Measurements from ENCODE around the gene GRID2.

Gene GRID2

GRCh38 chr4:93771640-93772411 lies 1468.1 kb downstream of the GRID2 start:
- H3K9me3 Mint-ChIP-seq: no peaks in the 10 kb centered on the region
- H3K4me1 Mint-ChIP-seq: no peaks in the 10 kb centered on the region
- no peaks in the 10 kb centered on the region for H3K27me3 Mint-ChIP-seq (ENCODE audit: low read depth)
- no peak overlapping the region for H3K27ac Mint-ChIP-seq
- H3K4me3 Mint-ChIP-seq: no peak overlapping the region
- no peak for TF ChIP-seq CTCF (IDR thresholded peaks at IDR 0.05; ENCODE audit: unreplicated experiment in 3 of 3)
- no peaks in the 10 kb centered on the region for H3K36me3 Mint-ChIP-seq (ENCODE audit: low read depth)

GRCh38 chr4:93772858-93773257 lies 1469.1 kb downstream of the GRID2 start:
- H3K4me3 Mint-ChIP-seq: no peak overlapping the region
- no peaks in the 10 kb centered on the region for H3K27me3 Mint-ChIP-seq (ENCODE audit: low read depth)
- H3K4me1 Mint-ChIP-seq: no peaks in the 10 kb centered on the region
- H3K9me3 Mint-ChIP-seq: no peaks in the 10 kb centered on the region
- H3K27ac Mint-ChIP-seq: no peak overlapping the region
- no peaks in the 10 kb centered on the region for H3K36me3 Mint-ChIP-seq (ENCODE audit: low read depth)
- no peak for TF ChIP-seq CTCF (IDR thresholded peaks at IDR 0.05; ENCODE audit: unreplicated experiment in 3 of 3)

- no peaks in the 10 kb centered on the region for H3K4me1 Mint-ChIP-seq
- no peaks in the 10 kb centered on the region for H3K36me3 Mint-ChIP-seq (ENCODE audit: low read depth)
- H3K9me3 Mint-ChIP-seq: no peaks in the 10 kb centered on the region
- no peak overlapping the region for H3K27ac Mint-ChIP-seq
- H3K4me3 Mint-ChIP-seq: no peak overlapping the region
- TF ChIP-seq CTCF (IDR thresholded peaks at IDR 0.05; ENCODE audit: unreplicated experiment in 3 of 3): no peak
- H3K27me3 Mint-ChIP-seq (ENCODE audit: low read depth): no peaks in the 10 kb centered on the region
These were observed 1471.8 kb downstream of the GRID2 start for GRCh38 chr4:93775551-93775950.

- Mint-ChIP-seq H3K27me3 (ENCODE audit: low read depth) (no peaks in the 10 kb centered on the region), H3K9me3 (no peaks in the 10 kb centered on the region), H3K4me3 (no peak overlapping the region), H3K4me1 (no peaks in the 10 kb centered on the region), H3K27ac (no peak overlapping the region), H3K36me3 (ENCODE audit: low read depth) (no peaks in the 10 kb centered on the region)
- no peak for TF ChIP-seq CTCF (IDR thresholded peaks at IDR 0.05; ENCODE audit: unreplicated experiment in 3 of 3)
These were observed 1472.8 kb downstream of the GRID2 start for GRCh38 chr4:93776386-93777080.

GRCh38 chr4:93777081-93777460 lies 1473.3 kb downstream of the GRID2 start:
- Mint-ChIP-seq H3K4me1 (no peaks in the 10 kb centered on the region), H3K27ac (no peak overlapping the region), H3K36me3 (ENCODE audit: low read depth) (no peaks in the 10 kb centered on the region), H3K27me3 (ENCODE audit: low read depth) (no peaks in the 10 kb centered on the region), H3K9me3 (no peaks in the 10 kb centered on the region), H3K4me3 (no peak overlapping the region)
- no peak for TF ChIP-seq CTCF (IDR thresholded peaks at IDR 0.05; ENCODE audit: unreplicated experiment in 3 of 3)

GRCh38 chr4:93779228-93779627 lies 1475.5 kb downstream of the GRID2 start:
- Mint-ChIP-seq H3K9me3 (no peaks in the 10 kb centered on the region), H3K27me3 (ENCODE audit: low read depth) (no peaks in the 10 kb centered on the region), H3K36me3 (ENCODE audit: low read depth) (no peaks in the 10 kb centered on the region), H3K4me1 (no peaks in the 10 kb centered on the region), H3K27ac (no peak overlapping the region), H3K4me3 (no peak overlapping the region)
- TF ChIP-seq CTCF (IDR thresholded peaks at IDR 0.05; ENCODE audit: unreplicated experiment in 3 of 3): no peak

Measured in nephron (organoid).